Right ventricle myocardium inferior (tissue), 1 donor: ENCODE results near the gene PSD4. TPM values are rescaled to one million over a fixed set of nuclear protein-coding genes. Genes with fewer than 3 reads are reported as not detected.

Experiments used
- ATAC-seq: fragments of 200-7000 bp; cut with Tn5 transposase; one replicate; pipeline ENCODE4 v1.9.1; 2020; ENCODE audit warnings: mild to moderate bottlenecking, moderate library complexity
- DNase-seq: peaks from one replicate; pipeline ENCODE4 v3.0.0; 2021; ENCODE audit errors: missing footprints
- intact Hi-C: fragments of 100-400 bp; cut with DNase I; formaldehyde crosslinking; loops from one replicate; pipeline ENCODE4 v1.11.0; 2022
- total RNA-seq: library from RNA; stranded (reverse); fragmentation: NEBNext Ultra II Directional; extraction: Animal tissue kit (Norgen Biotek cat#: 25700); gene quantifications from one replicate; pipeline ENCODE4 v1.2.1, GENCODE V29; 2021
- donor health status: DM: no; HTN: yes; CAD: no; lungs with severe emphysema.

PSD4 gene
- total RNA-seq, 1 donor from 2014 or later: 3.4 TPM

DNA sequence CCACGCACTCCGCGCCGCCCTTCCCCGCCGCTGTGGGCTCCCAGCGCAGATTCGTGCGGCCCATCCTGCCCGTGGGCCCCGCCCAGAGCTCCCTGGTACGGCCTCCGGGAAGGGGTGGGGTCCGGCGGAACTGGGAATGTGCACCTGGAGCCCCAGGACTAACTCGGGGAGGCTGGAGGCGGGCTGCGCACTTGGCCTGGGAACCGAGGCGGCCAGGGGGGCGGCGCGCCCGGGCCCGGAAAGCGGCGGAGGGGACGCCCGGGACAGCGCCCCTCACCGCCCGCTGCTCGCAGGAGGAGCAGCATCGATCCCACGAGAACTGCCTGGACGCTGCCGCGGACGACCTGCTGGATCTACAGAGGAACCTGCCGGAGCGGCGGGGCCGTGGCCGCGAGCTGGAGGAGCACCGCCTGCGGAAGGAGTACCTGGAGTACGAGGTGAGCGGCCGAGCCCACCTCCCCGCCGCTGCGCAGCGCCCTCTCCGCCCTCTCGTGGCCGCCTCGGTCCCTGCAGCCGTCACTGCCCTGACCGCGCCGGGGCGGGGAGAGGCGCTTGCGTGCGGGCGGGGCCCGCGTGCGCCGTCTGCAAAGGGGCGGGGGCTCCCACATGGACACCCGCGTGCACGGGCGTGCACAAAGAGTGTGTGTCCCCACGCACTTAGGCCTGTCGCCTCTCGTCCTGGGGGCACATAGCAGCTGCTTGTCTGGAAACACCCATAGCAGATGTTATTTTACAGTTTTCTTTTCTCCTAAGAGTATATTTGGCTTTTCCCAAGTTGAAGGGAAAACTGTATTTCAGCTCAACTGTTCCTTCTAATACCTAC lies 25.2 kb downstream of the PSD4 start:
- intact Hi-C loops: loop anchor here (1.0 kb wide), 1 partner anchor 61 kb away; no protein-coding TSS in a partner anchor
- peak; percentile 93 for DNase-seq
- peak; percentile 95 for ATAC-seq

DNA sequence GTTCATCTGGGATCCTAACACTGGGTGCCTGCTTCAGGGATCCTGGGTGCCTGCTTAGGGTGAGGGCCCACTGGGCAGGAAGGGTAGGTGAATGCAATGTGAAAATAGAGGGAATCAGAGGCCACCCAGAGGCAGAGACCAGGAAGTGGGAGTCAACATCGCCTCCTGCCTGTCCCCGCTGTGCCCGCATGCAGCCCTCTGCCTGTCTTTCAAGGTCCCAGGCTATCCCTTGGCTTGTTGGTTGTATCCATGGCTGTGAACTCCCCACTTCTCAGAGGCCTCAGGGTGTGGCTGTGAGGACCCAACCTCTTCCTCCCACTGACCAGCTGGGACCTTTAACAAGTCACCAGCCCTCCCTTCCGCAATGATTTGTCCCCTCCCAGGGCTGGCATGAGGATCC lies 26.5 kb downstream of the PSD4 start:
- ATAC-seq (no peak), DNase-seq (no peak)
- intact Hi-C loops: no loop called here

DNA sequence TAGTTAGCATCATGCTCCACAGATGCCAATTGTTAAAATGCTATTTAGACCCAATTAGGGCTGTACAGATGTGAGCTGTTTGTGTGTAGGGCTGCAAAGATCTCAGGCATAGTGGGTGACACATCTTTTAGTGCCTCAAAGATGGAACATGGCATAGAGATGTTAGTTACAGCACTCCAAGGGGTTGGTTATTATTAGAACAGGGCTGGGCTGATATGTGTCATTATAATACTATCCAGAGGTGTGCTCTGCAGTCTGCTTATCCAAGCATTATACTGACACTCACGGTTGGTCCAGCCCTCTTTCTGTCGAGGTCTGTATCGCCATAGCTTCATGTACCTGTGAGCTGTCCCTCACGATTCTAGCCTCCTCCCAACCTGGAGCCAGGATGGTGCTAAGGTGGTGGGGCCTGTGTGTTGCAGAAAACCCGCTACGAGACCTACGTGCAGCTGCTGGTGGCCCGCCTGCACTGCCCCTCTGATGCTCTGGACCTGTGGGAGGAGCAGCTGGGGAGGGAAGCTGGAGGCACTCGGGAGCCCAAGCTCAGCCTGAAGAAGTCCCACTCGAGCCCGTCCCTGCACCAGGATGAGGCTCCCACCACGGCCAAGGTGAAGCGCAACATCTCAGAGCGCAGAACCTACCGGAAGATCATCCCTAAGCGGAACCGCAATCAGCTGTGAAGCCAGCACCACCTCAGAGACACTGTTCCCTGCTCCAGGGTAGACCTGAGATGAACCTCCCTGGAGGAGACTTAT lies 27.1 kb downstream of the PSD4 start:
- no peak for ATAC-seq
- intact Hi-C loops: no loop called here
- DNase-seq: no peak

DNA sequence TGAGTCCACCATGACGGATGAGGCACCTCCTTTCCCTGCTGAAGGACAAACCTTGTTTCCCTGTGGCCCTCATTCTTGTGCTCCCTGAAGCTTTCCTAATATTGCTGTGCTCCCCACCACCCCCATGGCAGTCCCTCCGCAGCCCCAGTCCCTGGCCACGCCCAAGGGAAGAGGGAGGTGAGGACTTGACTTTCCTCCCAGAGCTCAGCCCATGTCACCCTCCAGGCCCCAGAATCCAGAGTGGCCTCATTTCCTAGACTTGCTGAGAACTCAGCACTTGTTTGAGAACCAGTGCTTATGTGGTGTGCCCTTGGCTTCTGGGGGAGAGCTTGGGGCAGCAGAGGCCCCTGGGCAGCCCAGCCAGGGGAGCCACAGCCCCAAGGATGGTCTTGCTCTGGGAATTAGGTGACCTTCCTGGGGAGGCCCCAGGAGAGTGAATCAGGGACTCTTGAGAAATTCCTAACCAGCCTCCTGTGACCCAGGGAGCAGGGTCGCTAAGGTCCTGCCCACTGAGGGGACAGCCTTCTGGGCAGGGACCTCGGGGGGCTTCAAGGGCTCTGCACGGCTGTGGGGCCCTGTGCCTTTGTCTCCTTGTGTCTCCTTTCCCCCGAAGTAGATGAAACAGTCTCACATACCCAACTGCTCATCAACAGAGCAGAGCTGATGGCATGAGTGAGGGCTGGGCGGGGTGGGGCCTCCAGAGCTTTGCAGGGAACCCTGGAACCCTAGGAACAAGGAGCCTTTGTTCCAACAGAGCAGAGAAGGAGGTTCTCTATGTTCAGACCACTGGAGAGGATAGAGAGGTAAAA lies 27.9 kb downstream of the PSD4 start:
- DNase-seq (no peak), ATAC-seq (no peak)
- intact Hi-C loops: no loop called here

DNA sequence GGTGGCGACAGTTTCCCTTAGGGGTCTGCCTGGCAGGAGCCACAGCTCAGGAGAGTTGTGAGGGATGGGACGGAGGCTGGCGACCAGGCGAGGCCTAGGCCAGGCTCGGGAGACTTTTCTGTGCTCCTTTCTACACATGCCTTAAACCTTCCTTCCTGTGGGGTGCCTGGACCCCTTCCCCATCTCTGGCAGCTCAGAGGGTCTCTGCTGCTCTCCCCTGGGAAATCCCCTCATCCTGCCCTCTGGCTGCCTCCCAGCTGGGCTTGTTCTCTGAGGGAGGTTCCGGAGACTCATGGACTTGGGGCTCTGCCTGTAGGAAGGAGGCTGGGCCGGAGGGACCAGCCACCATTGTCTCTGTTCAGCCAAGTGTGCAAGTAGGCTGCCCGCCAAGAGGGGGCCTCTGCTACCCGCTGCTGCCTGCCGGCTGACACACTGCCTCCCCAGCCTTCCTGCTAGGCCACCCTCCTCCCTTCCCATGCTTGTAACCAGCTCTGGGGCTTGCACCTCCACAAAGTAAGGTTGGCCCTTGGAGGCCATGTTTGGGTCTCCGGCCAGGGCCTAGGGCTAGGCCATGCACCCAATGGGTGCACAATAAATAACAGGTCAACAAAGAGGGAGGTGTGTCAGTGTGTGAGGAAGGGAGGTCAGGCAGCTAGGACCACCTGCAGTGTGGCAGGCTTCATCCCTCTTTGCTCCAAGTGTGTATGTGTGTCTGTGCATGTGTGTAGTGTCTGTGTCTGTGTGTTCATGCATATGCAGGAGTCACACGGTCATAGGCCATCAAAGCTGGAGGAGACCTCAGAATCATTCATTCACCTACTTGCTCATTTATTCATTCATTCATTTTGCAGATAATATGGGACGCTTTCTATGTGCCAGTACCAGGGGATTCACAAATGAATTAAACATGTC lies 28.8 kb downstream of the PSD4 start:
- DNase-seq (no peak), ATAC-seq (no peak)
- intact Hi-C loops: no loop called here

DNA sequence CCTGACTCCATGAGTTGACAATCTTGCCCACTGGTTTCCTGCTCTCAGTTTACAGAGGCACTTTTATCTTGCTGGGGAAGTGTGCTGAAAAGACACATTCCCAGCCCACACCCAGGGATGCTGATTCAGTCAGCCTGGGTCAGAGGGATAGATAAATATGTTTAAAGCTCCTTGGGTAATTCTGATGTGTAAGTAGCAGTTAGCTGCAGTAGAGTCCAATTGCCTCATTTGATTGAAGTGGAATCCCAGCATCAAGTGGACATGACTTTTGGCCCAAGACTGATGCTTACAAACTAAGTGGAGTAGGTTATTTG lies 29.4 kb downstream of the PSD4 start:
- DNase-seq (no peak), ATAC-seq (no peak)
- intact Hi-C loops: no loop called here

DNA sequence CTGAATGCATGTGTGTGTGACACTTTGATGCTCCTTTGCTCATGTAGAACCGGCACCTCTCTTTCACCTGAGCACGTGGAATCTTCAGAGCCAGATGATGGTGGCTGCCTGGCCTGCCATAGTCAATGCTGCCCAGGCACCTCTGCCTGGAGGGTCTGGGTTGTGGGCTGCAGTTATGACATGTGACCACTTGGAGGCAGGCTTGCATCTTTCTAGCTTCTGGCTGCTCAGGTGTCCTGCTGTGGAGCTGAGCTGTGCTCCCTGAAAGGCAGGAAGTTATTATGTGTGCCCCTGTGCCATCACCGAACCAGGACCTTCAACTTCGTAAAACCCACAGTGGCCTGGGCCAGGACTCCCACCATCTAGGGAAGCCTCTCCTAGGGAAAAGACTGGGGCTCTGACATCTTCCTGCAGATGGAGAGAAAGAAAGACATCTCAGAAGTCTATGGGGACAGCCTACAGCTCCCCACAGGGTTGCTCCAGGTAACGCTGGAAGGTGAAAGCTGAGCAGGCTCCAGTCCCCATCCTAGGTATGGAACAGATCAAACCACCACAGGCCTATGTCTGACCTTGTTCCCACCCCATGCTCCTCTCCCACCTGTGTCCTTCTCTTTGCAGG lies 30.2 kb downstream of the PSD4 start:
- intact Hi-C loops: loop anchor here (1.0 to 2.0 kb wide), 2 partner anchors 45 to 166 kb away; no protein-coding TSS in a partner anchor
- DNase-seq: peak; percentile 80
- peak; percentile 58 for ATAC-seq

DNA sequence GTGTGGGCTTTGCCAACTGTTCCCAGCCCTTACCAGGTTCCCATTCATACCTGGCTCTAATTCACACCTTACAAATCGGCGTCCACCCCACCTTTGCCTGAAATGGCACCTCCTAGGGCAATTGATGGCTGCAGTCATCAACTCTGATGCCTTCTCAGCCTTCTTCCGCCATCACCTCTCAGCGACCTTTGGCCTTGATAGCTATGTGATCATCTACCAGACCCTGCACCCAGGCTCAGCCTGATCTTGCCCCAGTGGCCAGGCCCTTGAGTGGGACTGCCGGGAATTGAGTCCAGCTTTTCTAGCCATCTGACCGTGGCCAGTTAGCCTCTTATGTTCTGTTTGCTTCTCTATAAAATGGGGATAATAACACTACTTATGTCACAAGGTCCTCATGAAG lies 32.5 kb downstream of the PSD4 start:
- intact Hi-C loops: no loop called here
- no peak for ATAC-seq
- no peak for DNase-seq

DNA sequence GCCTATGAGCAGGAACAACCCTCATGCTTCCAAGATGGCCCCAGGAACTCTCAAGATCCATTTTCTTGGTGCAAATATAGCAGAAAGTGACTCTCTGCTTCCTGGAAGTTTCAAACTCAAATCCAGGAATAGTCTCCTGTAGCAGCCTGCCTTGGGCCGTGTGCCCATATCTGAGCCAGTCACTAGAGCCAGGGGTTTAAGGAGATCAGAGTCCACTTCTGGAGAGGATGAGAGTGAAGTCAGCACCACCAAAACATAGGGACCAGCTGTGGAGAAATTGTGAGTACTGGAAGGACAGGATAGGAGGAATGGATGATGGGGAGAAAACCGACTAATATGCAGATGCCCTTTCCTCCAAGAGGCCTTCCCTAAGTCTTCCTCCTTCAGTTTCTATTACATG lies 33.2 kb downstream of the PSD4 start:
- no peak for DNase-seq
- intact Hi-C loops: no loop called here

DNA sequence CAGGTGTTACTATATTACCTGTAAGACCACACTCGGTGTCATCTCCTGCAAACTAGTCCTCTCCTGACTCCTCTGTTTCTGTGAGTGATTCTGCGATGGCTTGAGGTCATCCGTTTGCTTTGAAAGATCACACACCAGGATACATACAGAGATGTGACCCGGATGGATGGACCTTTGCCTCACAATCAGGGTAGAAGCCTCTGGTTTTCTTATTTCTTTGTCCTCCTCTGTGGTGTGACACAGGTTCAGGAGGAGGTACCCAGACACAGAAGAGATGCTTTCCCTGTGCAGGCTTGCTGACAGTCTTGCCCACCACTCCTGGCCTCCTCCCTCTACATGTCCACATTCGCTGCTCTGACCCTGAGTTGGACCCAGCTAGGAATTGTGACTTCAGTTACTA lies 34.6 kb downstream of the PSD4 start:
- ATAC-seq (no peak), DNase-seq (no peak)
- intact Hi-C loops: no loop called here

More for the DNA sequence above, 33.2 kb downstream of the PSD4 start:
- no peak for ATAC-seq

DNA sequence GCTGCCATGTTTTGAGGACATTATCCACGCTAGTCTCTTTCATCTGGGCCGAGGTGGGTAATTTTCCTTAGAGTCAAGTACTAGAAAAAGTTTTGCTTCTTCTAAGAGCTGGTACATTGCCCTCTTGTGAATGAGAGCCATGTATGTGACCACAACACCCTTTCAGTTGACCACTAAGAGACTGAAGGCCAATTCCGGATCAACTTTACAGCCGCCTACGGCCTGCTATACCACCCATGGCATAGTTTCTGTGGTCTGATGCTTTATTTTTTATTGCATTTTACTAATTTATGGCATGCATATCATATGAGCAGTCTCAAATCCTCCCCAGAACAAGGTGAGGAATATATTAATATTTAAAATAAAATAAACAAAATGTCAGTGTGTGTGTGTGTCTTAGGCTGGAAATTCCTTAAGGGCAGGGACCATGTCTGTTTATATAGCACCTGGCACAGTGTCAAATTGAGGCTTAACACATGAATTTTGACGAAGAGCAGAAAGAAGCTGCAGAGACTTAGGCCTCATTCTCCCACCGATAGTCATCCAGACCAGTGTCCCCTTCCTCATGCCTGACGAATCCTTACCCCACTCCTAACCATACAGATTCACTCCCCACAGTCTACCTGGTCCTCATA lies 35.4 kb downstream of the PSD4 start:
- ATAC-seq (no peak), DNase-seq (no peak)
- intact Hi-C loops: no loop called here

DNA sequence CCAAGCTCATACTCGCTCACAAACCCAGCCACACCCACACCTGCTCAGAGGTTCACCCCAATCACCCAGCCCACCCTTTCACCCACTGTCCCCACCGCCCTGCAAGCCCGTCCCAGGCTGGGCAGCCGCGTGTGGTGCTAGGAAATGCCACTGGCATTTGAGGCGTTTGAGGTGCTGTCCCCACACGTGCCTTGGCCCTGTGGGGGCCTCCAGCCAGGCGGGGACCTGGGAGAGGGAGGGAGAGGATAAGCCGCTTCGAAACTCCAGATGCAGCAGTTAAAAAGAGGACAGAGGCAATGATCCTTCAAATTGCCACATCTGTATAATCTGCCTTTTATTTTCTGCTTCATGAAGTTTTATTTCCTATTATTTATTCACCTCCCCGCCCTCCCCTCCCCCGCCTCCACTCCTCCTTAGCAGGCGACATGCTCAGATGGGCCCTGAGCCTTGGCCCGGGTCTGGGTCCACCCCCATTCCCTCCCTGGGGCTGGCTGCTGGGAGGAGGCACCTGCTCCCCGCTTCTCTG lies 35.9 kb downstream of the PSD4 start:
- ATAC-seq (no peak), DNase-seq (no peak)
- intact Hi-C loops: no loop called here

DNA sequence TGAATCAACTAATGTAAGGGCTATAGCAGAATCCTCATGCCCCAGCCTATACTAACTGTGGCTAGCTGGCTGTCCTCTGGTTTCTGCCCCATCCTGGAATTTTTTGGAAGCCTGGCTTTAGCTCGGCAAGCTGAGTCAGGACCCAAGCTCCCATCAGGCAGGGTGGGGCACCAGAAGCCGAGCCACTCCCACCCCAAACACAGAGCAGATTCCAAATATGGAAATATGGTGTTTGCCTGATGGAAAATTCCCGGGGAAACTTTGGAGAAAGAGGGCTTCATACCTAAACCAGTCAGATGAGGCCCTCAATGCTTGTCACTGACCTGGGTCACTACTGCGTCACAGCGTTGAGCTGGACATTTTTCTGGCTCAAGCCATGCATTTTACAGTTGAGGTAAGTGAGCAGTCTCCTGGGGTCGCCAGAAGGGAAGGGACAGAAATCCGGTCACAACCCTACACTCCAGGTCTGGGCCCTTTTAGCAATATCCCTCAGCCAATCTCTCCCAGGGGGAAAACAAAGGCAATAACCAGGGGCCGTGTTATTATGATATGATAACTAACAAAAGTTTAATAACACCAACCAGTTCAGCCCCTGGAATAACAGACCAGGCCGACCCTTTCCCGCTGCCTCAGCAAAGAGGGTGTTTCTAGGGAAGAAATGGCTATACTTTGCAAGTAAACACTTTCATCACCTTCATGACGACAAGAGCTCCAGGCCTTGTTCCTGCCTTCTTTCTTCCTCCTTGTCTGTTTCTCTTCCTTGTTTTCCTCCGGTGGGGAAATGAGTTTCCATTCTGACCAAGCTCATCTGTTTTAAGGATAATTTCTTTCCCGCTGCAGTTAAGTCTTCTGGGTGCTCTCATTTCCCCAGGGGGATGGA lies 37.7 kb downstream of the PSD4 start:
- intact Hi-C loops: no loop called here
- DNase-seq: no peak
- peak; percentile 53 for ATAC-seq

DNA sequence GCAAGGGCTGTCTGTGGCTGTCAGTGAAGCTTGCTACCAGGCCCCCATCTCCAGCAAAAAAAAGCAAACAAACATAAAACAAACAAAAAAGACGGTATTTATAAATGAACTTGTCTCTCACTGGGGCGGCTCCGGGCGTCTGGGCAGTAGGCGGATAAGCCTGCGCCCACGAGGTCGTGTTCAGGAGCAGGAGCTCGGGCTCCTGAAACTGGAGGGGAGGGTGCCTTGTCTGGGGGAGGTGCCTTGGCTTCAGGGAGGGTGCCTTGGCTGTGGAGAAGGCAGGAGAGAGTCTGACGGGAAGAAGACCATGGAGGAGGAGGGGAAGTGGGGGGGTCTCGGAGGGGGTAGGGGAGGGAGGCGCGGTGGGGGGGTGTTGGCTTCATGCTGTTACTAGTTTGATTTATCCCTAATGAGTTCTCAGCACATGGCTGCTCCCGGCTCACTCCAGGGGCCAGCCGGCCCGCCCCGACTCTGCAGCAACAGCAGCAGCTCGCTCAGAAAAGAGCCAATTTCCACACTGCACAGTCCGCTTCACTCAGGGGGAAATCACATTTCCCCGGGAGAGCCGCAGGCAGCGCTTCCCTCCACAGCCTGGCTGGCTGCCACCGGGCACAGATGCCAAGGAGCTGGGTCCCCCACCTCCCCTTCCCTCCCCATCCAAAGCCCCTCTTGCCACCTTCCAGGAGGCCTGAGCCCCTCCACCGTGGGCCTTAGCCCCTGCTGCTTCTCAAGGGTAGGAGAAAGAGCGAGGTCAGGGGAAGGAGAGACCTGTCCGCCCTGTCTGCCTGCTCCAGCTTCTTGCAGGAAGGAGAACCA lies 38.7 kb downstream of the PSD4 start:
- ATAC-seq (peak; percentile 61), DNase-seq (no peak)
- intact Hi-C loops: no loop called here

DNA sequence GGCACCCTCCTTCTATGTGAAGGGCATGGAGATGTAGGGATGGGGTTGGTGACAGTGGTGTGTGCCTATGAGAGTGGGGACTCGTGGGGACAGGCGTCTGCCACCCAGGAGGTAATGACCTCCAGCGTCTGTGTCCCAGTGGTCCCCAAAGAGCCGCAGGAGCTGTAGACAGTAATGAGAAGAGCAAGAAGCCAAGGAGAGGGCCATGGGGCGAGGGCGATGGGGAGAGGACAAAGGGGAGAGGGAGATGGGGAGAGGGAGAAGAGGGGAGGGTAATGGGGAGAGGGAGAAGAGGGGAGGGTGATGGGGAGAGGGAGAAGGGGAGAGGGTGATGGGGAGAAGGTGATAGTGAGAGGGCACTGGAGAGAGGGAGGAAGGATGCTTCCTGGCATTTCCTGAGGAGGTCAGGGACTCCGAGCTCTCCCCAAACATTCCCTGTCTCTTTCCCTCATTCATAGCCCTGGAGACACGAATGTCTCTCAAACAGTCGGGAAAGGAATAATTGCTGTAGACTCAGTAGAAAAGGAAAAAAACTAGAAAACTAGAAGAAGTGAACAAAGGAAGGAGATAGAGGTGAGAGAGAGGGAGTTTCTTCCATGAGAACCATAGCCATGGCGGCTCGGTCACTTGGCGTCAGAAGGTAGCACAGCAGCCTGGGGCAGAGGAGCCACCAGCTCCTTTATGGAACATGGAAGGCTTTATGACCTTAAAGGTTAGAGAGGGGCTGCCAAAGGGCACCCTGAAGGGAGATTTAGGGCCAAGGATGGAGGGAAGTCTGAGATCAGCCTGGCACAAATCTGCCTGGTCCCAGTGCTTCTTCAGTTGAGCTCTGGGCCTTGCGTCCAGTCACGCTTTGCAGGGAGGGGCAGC lies 39.5 kb downstream of the PSD4 start:
- DNase-seq (no peak), ATAC-seq (no peak)
- intact Hi-C loops: no loop called here
